GM19328 (cell line): ENCODE results near the gene ARHGEF12.

Experiments
- ATAC-seq: cut with Tn5 transposase; IDR thresholded peaks from one replicate; pipeline ENCODE4 v1.9.1; 2021; ENCODE audit warnings: mild to moderate bottlenecking, moderate library complexity; ENCODE audit not compliant: unreplicated experiment

ARHGEF12 gene

GRCh38 chr11:120335908-120336640, at the start of gene ARHGEF12:
TSS of gene ARHGEF12 (plus strand) at chr11:120336413. CDS start at chr11:120337244, 831 bp downstream.
- ATAC-seq, result peak; percentile 58

GRCh38 chr11:120288021-120288420, 48.2 kb upstream of the ARHGEF12 start:
- ATAC-seq, result no peak

- no peak for ATAC-seq
Measured at GRCh38 chr11:120289426-120289825, 46.8 kb upstream of the ARHGEF12 start.

- ATAC-seq, result no peak
Measured at GRCh38 chr11:120290956-120291355, 45.3 kb upstream of the ARHGEF12 start.

- ATAC-seq, result no peak
Measured at GRCh38 chr11:120293038-120293800, 43.0 kb upstream of the ARHGEF12 start.

- ATAC-seq, result no peak
Measured at GRCh38 chr11:120294096-120294495, 42.1 kb upstream of the ARHGEF12 start.

GRCh38 chr11:120295099-120295498, 41.1 kb upstream of the ARHGEF12 start:
- ATAC-seq, result no peak

- ATAC-seq, result no peak
Measured at GRCh38 chr11:120296554-120296953, 39.7 kb upstream of the ARHGEF12 start.

- no peak for ATAC-seq
Measured at GRCh38 chr11:120298461-120298860, 37.8 kb upstream of the ARHGEF12 start.

GRCh38 chr11:120302001-120302805, 34.0 kb upstream of the ARHGEF12 start:
- ATAC-seq, result no peak

- ATAC-seq, result no peak
Measured at GRCh38 chr11:120303004-120303637, 33.1 kb upstream of the ARHGEF12 start.

- ATAC-seq, result no peak
Measured at GRCh38 chr11:120304526-120304925, 31.7 kb upstream of the ARHGEF12 start.

GRCh38 chr11:120305286-120305685, 30.9 kb upstream of the ARHGEF12 start:
- no peak for ATAC-seq

GRCh38 chr11:120306519-120307242, 29.5 kb upstream of the ARHGEF12 start:
- ATAC-seq, result no peak

GRCh38 chr11:120307476-120307875, 28.7 kb upstream of the ARHGEF12 start:
- ATAC-seq, result no peak

GRCh38 chr11:120308081-120308480, 28.1 kb upstream of the ARHGEF12 start:
- no peak for ATAC-seq

- ATAC-seq, result no peak
Measured at GRCh38 chr11:120310870-120311269, 25.3 kb upstream of the ARHGEF12 start.

- ATAC-seq, result no peak
Measured at GRCh38 chr11:120314861-120315260, 21.4 kb upstream of the ARHGEF12 start.

GRCh38 chr11:120316880-120317688, 19.1 kb upstream of the ARHGEF12 start:
- no peak for ATAC-seq
